Omental fat pad (tissue), 4 donors: ENCODE results near the gene LHB. TPM values are rescaled to one million over a fixed set of nuclear protein-coding genes. Genes with fewer than 3 reads are reported as not detected.
A peak's percentile ranks its signal among the peaks of the same experiment; 100 is the strongest.

ENCODE experiments used
- ATAC-seq: fragments of 150-250 bp; one replicate; pipeline ENCODE4 v1.9.1; 2016; ENCODE audit warnings: mild to moderate bottlenecking, moderate library complexity; ENCODE audit not compliant: low FRiP score
- DNase-seq: peaks from one replicate; pipeline ENCODE4 v3.0.0-alpha.2; 2019; ENCODE audit warnings: low spot score
- CTCF ChIP-seq, 3 donors: fragments of 450-650 bp; IDR thresholded peaks; one replicate each; pipeline ENCODE4 v1.5.1; 2016 to 2017; ENCODE audit warnings: antibody characterized with exemption in 3 of 3, mild to moderate bottlenecking in 3 of 3, moderate library complexity in 2 of 3
- total RNA-seq, 4 donors: library from RNA; depleted of rRNA; stranded (reverse); fragments of >200 nt; gene quantifications; one replicate each; pipeline ENCODE4 v1.1.0, GENCODE V29; 2016

LHB gene
- total RNA-seq, 4 donors from 2014 or later = not detected

GRCh38 chr19:48987323-48987722, 29.6 kb downstream of the LHB start:
- DNase-seq (no peak), ATAC-seq (no peak)
- no peak for TF ChIP-seq CTCF (IDR thresholded peaks at IDR 0.05)

- ATAC-seq = no peak
- DNase-seq = no peak
- no peak for TF ChIP-seq CTCF (IDR thresholded peaks at IDR 0.05)
Observed at GRCh38 chr19:48986211-48986610, 30.7 kb downstream of the LHB start.

- DNase-seq (no peak), ATAC-seq (no peak)
- TF ChIP-seq CTCF (IDR thresholded peaks at IDR 0.05) = no peak
Observed at GRCh38 chr19:48985711-48986110, 31.2 kb downstream of the LHB start.

- no peak for ATAC-seq
- no peak for DNase-seq
- TF ChIP-seq CTCF (IDR thresholded peaks at IDR 0.05) = no peak
Observed at GRCh38 chr19:48982280-48982679, 34.6 kb downstream of the LHB start.

- TF ChIP-seq CTCF (IDR thresholded peaks at IDR 0.05) = no peak
- DNase-seq = no peak
Observed at GRCh38 chr19:48977061-48977460, 39.8 kb downstream of the LHB start.

GRCh38 chr19:48975947-48976847, 40.7 kb downstream of the LHB start:
- DNase-seq (no peak), ATAC-seq (no peak)
- TF ChIP-seq CTCF (IDR thresholded peaks at IDR 0.05) = no peak

More at GRCh38 chr19:48977061-48977460, 39.8 kb downstream of the LHB start:
- no peak for ATAC-seq

- TF ChIP-seq CTCF (IDR thresholded peaks at IDR 0.05) = peak in 1 of 3 donors; percentile 82
- peak; percentile 94 for DNase-seq
- peak; percentile 37 for ATAC-seq
Observed at GRCh38 chr19:48970923-48971395, 45.9 kb downstream of the LHB start.
